B cell (primary cell): ENCODE data around the gene NUP210L. TPM values are rescaled to one million over a fixed set of nuclear protein-coding genes. Genes with fewer than 3 reads are reported as not detected.

Experiments used
- ATAC-seq: fragments of 200-7000 bp; cut with Tn5 transposase; one replicate; pipeline ENCODE4 v1.10.0; 2021; ENCODE audit warnings: low read depth, mild to moderate bottlenecking, moderate number of reproducible peaks, moderate library complexity
- CTCF ChIA-PET: fragments of 350-600 bp; sonication (Branson Sonifier 250); formaldehyde crosslinking; loops from one replicate; lab custom pipeline; 2021; ENCODE audit warnings: antibody characterized with exemption, inconsistent platforms; lab: Charles Lee
- POLR2A ChIA-PET: fragments of 350-600 bp; sonication (Branson Sonifier 250); formaldehyde crosslinking; loops from one replicate; lab custom pipeline; 2021; ENCODE audit warnings: antibody characterized with exemption; lab: Charles Lee
- DNase-seq: peaks from one replicate; pipeline ENCODE4 v3.0.0; 2013
- H2AFZ ChIP-seq: 2 replicates; pipeline ENCODE4 v1.6.1; 2012; ENCODE audit warnings: mild to moderate bottlenecking, low read depth, low read length; ENCODE audit not compliant: insufficient read depth, poor library complexity, severe bottlenecking
- H3K27ac ChIP-seq, 2 donors: 1 replicate in 1 of 2; 2 replicates in 1 of 2; pipeline ENCODE4 v1.5.1; 2012 to 2013; ENCODE audit warnings: low read length in 2 of 2, mild to moderate bottlenecking in 2 of 2, moderate library complexity in 1 of 2
- H3K27me3 ChIP-seq, 4 experiments: fragments of 200-600 bp in 1 of 4; sonication (generic) in 1 of 4; replicated peaks in 1 of 4; 1 replicate in 2 of 4; 2 replicates in 2 of 4; pipeline versions ENCODE4 v1.6.1 to v1.7.0; 2013 to 2016; ENCODE audit warnings: low read length in 3 of 4, mild to moderate bottlenecking in 2 of 4, mixed read lengths in 1 of 4, moderate library complexity in 1 of 4; ENCODE audit not compliant: insufficient read depth in 4 of 4, control insufficient read depth in 3 of 4; ENCODE audit errors: control extremely low read depth in 1 of 4
- H3K36me3 ChIP-seq, 2 experiments: replicated peaks in 1 of 2; 1 replicate in 1 of 2; 2 replicates in 1 of 2; pipeline versions ENCODE4 v1.6.1 to v1.7.1; 2013; ENCODE audit warnings: low read length in 1 of 2; ENCODE audit not compliant: insufficient read depth in 2 of 2, control insufficient read depth in 1 of 2; ENCODE audit errors: control extremely low read depth in 1 of 2, extremely low read depth in 1 of 2
- H3K4me1 ChIP-seq, 2 donors: fragments of 200-600 bp in 1 of 2; sonication (generic) in 1 of 2; 1 replicate in 1 of 2; 2 replicates in 1 of 2; pipeline versions ENCODE4 v1.5.1 to v1.6.1; 2013 to 2017; ENCODE audit warnings: low read length in 2 of 2; ENCODE audit not compliant: control insufficient read depth in 2 of 2, insufficient read depth in 2 of 2
- H3K4me2 ChIP-seq: replicated peaks from 2 replicates; pipeline ENCODE3; 2012; ENCODE audit warnings: mild to moderate bottlenecking, low read depth, low read length; ENCODE audit not compliant: poor library complexity, severe bottlenecking
- H3K4me3 ChIP-seq, 5 experiments: fragments of 200-600 bp in 1 of 5; sonication (generic) in 1 of 5; 1 replicate in 3 of 5; 2 replicates in 2 of 5; pipeline versions ENCODE4 v1.5.1 to v1.7.0; 2011 to 2016; ENCODE audit warnings: low read length in 4 of 5, mild to moderate bottlenecking in 4 of 5, low read depth in 2 of 5, control low read depth in 1 of 5, moderate library complexity in 1 of 5; ENCODE audit not compliant: insufficient read depth in 1 of 5; ENCODE audit errors: control extremely low read depth in 1 of 5, extremely low read depth in 1 of 5
- H3K79me2 ChIP-seq: fragments of 200-600 bp; sonication (generic); one replicate; pipeline ENCODE4 v1.6.0; 2016; ENCODE audit warnings: low read length; ENCODE audit not compliant: control insufficient read depth, insufficient read depth
- H3K9ac ChIP-seq: fragments of 200-600 bp; sonication (generic); 2 replicates; pipeline ENCODE4 v1.6.1; 2017; ENCODE audit warnings: mild to moderate bottlenecking, low read length, moderate library complexity
- H3K9me3 ChIP-seq, 3 donors: one replicate each; pipeline versions ENCODE4 v1.6.1 to v1.7.1; 2013; ENCODE audit warnings: low read length in 2 of 3; ENCODE audit not compliant: control insufficient read depth in 2 of 3, insufficient read depth in 1 of 3; ENCODE audit errors: control extremely low read depth in 1 of 3
- H4K20me1 ChIP-seq: 2 replicates; pipeline ENCODE4 v1.6.0; 2012; ENCODE audit warnings: mild to moderate bottlenecking, low read length; ENCODE audit not compliant: insufficient read depth, control insufficient read depth, poor library complexity, severe bottlenecking
- H3K27ac Mint-ChIP-seq: one replicate; pipeline ENCODE4 v1.8.0; 2021; ENCODE audit warnings: mixed read lengths
- H3K27me3 Mint-ChIP-seq: one replicate; pipeline ENCODE4 v1.8.0; 2021; ENCODE audit warnings: mixed read lengths
- H3K4me1 Mint-ChIP-seq: one replicate; pipeline ENCODE4 v1.8.0; 2021; ENCODE audit warnings: mixed read lengths
- H3K4me3 Mint-ChIP-seq: one replicate; pipeline ENCODE4 v1.8.0; 2021; ENCODE audit warnings: mixed read lengths
- H3K9me3 Mint-ChIP-seq: one replicate; pipeline ENCODE4 v1.8.0; 2022; ENCODE audit warnings: mixed read lengths; ENCODE audit not compliant: insufficient read depth
- EZH2 ChIP-seq: IDR thresholded peaks from 2 replicates; pipeline ENCODE4 v1.6.1; 2012; ENCODE audit warnings: borderline replicate concordance, low read depth, mild to moderate bottlenecking, moderate library complexity, low read length; ENCODE audit not compliant: insufficient read depth, poor library complexity, severe bottlenecking
- WGBS: methylation state at CpG from one replicate; pipeline ENCODE4 v1.1.5; 2013; ENCODE audit warnings: missing lambda C conversion rate; ENCODE audit not compliant: insufficient coverage; 5-methylcytosine and 5-hydroxymethylcytosine counted together
- intact Hi-C: fragments of 100-400 bp; cut with micrococcal nuclease; formaldehyde crosslinking; loops from one replicate; pipeline ENCODE4 v1.10.0; 2022
- polyA plus RNA-seq: library from polyadenylated mRNA; depleted of rRNA; stranded (reverse); fragments of >200 nt; gene quantifications from 2 replicates; pipeline ENCODE4 v1.2.3, GENCODE V29; 2012
- total RNA-seq, 2 donors: library from RNA; stranded (reverse); fragments of 120-200 nt in 1 of 2; gene quantifications; 1 replicate in 1 of 2; 2 replicates in 1 of 2; pipeline versions ENCODE4 v1.2.3 to v1.2.4, GENCODE V29; 2013 to 2022
- TF ChIP-seq, protein P1 (sequence below): fragments of 200-600 bp; IDR thresholded peaks from one replicate; pipeline ENCODE4 v1.8.0; 2022; ENCODE audit warnings: antibody characterized with exemption, mild to moderate bottlenecking

NUP210L gene
- total and polyA plus RNA-seq, 2 donors (not counting 1 experiment from before 2014, with no cell fraction given), result 0.04 to 0.20 TPM

DNA sequence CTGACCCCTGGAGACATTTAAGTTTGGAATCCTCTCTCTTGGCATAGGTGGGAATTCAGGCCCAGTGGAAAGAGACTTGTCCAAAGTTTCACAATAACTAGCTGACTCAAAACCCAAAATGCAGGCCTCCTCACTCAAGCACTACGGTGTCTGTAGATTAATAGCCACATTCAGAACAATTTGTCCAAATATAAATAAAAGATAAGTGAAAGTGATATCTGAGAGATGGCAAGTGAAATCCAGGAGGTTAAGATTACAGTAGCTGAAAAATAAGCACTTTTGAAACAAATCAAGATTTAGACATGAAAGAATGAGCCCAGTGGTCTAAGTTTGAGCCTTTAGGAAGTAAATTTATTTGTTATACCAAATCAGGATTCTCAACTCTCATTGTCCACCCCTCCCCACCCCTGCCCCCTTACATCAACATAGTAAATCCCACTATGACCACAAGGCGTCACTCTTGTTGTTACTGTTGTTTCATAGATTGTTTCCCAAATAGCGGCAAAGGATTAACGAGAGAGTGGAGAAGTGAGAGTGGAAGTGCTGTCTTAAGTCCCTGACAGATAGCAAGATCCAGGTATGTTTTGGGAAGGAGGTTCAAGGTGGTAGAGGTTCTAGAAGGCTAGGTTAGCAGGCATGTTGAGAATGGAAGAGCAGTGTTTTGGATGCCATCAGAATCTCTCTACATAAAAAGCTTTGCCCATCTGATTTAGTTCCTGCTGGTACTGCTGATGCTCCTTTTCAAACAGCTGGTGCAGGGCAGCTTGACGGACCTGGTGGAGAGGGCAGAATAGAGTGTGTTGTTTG lies 44.1 kb upstream of the NUP210L start:
- ChIA-PET POLR2A (interaction anchor here (0.6 to 1.3 kb wide), 3 partner anchors 21 to 73 kb away, joined by 3 to 12 read pairs (median 3); partner anchors contain the start of gene UBAP2L), CTCF (interaction anchor here (0.6 to 3.3 kb wide), 24 partner anchors 8 to 354 kb away, joined by 3 to 27 read pairs (median 5); partner anchors contain the start of genes HAX1 and UBAP2L)
- H3K4me3 ChIP-seq, result no peak overlapping the region
- peak; percentile 76 for ATAC-seq
- no peaks in the 10 kb centered on the region for H3K9me3 ChIP-seq
- H3K4me2 ChIP-seq, result peak overlapping the region; percentile 45
- H3K4me1 ChIP-seq, result peaks cover 5 to 10% of the 10 kb centered on the region in 2 donors
- 12% methylated on average over 2 of the region's 5 CpGs for WGBS
- H3K36me3 ChIP-seq, result no peaks in the 10 kb centered on the region
- no peaks in the 10 kb centered on the region for H3K27me3 ChIP-seq
- DNase-seq, result peak; percentile 77
- Mint-ChIP-seq H3K4me3 (no peak overlapping the region), H3K27me3 (peaks cover 4% of the 10 kb centered on the region), H3K9me3 (no peaks in the 10 kb centered on the region), H3K27ac (no peak overlapping the region), H3K4me1 (no peaks in the 10 kb centered on the region)
- H3K27ac ChIP-seq, result peak overlapping the region in 1 of 2 donors; percentile 28
- intact Hi-C loops, result loop anchor here (1.0 kb wide), 3 partner anchors 16 to 136 kb away; partner anchors contain the start of gene HAX1
- H3K9ac ChIP-seq, result no peak overlapping the region
- no peaks in the 10 kb centered on the region for H4K20me1 ChIP-seq
- TF ChIP-seq, protein P1, sequence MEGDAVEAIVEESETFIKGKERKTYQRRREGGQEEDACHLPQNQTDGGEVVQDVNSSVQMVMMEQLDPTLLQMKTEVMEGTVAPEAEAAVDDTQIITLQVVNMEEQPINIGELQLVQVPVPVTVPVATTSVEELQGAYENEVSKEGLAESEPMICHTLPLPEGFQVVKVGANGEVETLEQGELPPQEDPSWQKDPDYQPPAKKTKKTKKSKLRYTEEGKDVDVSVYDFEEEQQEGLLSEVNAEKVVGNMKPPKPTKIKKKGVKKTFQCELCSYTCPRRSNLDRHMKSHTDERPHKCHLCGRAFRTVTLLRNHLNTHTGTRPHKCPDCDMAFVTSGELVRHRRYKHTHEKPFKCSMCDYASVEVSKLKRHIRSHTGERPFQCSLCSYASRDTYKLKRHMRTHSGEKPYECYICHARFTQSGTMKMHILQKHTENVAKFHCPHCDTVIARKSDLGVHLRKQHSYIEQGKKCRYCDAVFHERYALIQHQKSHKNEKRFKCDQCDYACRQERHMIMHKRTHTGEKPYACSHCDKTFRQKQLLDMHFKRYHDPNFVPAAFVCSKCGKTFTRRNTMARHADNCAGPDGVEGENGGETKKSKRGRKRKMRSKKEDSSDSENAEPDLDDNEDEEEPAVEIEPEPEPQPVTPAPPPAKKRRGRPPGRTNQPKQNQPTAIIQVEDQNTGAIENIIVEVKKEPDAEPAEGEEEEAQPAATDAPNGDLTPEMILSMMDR, result peak; percentile 73
- TF ChIP-seq EZH2, result no peak
- no peaks in the 10 kb centered on the region for H3K79me2 ChIP-seq
- H2AFZ ChIP-seq, result peak overlapping the region; percentile 68

DNA sequence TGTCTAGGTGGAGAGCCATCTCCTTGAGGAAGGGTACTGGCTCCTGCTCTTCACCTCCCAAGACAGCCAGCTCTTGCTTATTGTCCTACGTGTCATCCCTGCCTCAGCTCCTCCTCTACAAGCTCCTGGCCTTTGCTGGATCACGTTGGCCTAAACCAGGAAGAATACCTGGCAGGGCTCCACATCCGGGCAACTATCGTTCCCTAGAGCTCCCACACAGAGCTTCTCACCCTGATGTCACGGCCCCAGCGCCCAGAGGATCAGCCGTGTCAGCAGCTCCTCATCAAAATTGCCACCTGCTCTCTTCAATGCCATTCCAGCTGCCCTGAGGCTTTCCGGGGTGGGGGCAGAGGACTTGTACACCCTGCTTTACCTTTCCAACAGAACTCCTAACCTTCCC lies 38.9 kb upstream of the NUP210L start:
- no peak overlapping the region for H3K27ac ChIP-seq
- POLR2A ChIA-PET, result interaction anchor here (0.6 kb wide), 1 partner anchor 172 kb away, joined by 5 read pairs; no protein-coding TSS in a partner anchor
- H3K79me2 ChIP-seq, result no peaks in the 10 kb centered on the region
- peaks cover 31% of the 10 kb centered on the region for H3K27me3 Mint-ChIP-seq
- H3K27ac Mint-ChIP-seq, result no peak overlapping the region
- H3K4me1 Mint-ChIP-seq, result no peaks in the 10 kb centered on the region
- H2AFZ ChIP-seq, result no peak overlapping the region
- H3K4me2 ChIP-seq, result no peak overlapping the region
- no peak overlapping the region for H3K4me3 Mint-ChIP-seq
- no peaks in the 10 kb centered on the region for H3K9me3 Mint-ChIP-seq
- H3K36me3 ChIP-seq, result no peaks in the 10 kb centered on the region
- intact Hi-C loops, result no loop called here
- no peak for TF ChIP-seq EZH2
- TF ChIP-seq, protein P1, result no peak
- WGBS, result 81% methylated on average over 8 of the region's 8 CpGs
- H3K4me1 ChIP-seq, result peaks cover 0 to 9% of the 10 kb centered on the region in 2 donors
- peaks cover 0 to 18% (median 7%) of the 10 kb centered on the region in 4 experiments for H3K27me3 ChIP-seq
- ATAC-seq (no peak), DNase-seq (no peak)
- no peak overlapping the region for H3K9ac ChIP-seq
- CTCF ChIA-PET, result interaction anchor here (1.0 kb wide), 2 partner anchors 27 to 78 kb away, joined by 3 read pairs; no protein-coding TSS in a partner anchor
- H3K9me3 ChIP-seq, result no peaks in the 10 kb centered on the region
- H3K4me3 ChIP-seq, result no peak overlapping the region
- H4K20me1 ChIP-seq, result no peaks in the 10 kb centered on the region
